ENCODE measurements around the gene SH3RF3.

GRCh38 chr2:109216332-109216731 lies 87.3 kb downstream of the SH3RF3 start:
- TF ChIP-seq ZNF274 (IDR thresholded peaks at IDR 0.05; ENCODE audit: low read depth, low read length) (no peak), YY1 (IDR thresholded peaks at IDR 0.05; ENCODE audit: insufficient read depth, insufficient read length) (no peak)

Measured in NT2/D1 (cell line).